ENCODE results near the gene DAAM2.

DNA sequence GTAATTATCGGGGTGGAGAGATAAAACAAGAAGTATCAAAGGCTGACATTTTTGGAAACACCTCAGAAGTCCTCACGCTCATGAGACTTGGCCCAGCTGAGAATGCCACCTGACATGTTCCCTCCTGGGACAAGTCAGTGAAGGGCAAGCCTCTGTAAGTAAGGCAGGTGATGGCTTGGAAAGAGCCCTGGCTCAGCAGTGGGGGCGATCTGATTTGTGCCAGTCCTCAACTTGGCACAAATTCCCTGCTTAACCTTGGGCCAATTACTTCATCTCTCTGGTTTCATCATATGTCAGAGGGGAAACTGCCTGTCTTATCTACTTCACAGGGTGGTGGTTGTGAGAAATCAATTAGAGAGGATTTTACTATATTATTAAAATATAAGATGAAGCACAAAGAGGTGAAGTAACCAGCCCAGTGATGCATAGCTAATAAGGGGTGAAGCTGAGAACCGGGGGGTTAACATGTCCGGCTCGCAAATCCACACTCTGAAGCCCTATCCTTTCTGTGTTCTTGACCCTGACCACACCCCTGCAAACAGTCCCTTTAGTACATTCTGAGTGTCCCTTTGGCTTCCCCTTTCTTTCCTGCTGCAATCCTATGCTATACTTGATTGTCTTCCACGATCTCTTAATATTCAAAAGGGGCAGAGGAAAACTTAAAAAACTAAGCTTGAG is 150.9 kb downstream of the DAAM2 start:
- TF ChIP-seq, protein P1, sequence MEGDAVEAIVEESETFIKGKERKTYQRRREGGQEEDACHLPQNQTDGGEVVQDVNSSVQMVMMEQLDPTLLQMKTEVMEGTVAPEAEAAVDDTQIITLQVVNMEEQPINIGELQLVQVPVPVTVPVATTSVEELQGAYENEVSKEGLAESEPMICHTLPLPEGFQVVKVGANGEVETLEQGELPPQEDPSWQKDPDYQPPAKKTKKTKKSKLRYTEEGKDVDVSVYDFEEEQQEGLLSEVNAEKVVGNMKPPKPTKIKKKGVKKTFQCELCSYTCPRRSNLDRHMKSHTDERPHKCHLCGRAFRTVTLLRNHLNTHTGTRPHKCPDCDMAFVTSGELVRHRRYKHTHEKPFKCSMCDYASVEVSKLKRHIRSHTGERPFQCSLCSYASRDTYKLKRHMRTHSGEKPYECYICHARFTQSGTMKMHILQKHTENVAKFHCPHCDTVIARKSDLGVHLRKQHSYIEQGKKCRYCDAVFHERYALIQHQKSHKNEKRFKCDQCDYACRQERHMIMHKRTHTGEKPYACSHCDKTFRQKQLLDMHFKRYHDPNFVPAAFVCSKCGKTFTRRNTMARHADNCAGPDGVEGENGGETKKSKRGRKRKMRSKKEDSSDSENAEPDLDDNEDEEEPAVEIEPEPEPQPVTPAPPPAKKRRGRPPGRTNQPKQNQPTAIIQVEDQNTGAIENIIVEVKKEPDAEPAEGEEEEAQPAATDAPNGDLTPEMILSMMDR (conservative IDR thresholded peaks at IDR 0.05; ENCODE audit: low read length) = no peak
- no peak for TF ChIP-seq EZH2phosphoT487 (IDR thresholded peaks at IDR 0.05; ENCODE audit: borderline replicate concordance, low read depth, low read length)

All from OCI-LY7 (cell line).